Measurements from ENCODE around the gene TPR.

- no peak for TF ChIP-seq YY1 (IDR thresholded peaks at IDR 0.05; ENCODE audit: insufficient read depth, insufficient read length)
- no peak for TF ChIP-seq ZNF274 (IDR thresholded peaks at IDR 0.05; ENCODE audit: low read depth, low read length)
- no peak for TF ChIP-seq SUZ12 (IDR thresholded peaks at IDR 0.05; ENCODE audit: extremely low read depth, insufficient read depth, insufficient read length)
Measured at GRCh38 chr1:186327331-186327730, 47.7 kb downstream of the TPR start.
